H1 (cell line): ENCODE results near the gene UBR7. TPM values are rescaled to one million over a fixed set of nuclear protein-coding genes. Genes with fewer than 3 reads are reported as not detected.

ENCODE experiments used
- CHD2 ChIP-seq: IDR thresholded peaks from 2 replicates; pipeline ENCODE4 v1.6.1; 2012; ENCODE audit warnings: low read length, improper control_type of control experiment
- TAF7 ChIP-seq: optimal IDR thresholded peaks from 2 replicates; pipeline ENCODE3; 2011; ENCODE audit warnings: low read depth, mild to moderate bottlenecking, inconsistent platforms, low read length, moderate library complexity, borderline replicate concordance
- ZNF274 ChIP-seq: IDR thresholded peaks from 2 replicates; pipeline ENCODE4 v1.7.0; 2012; ENCODE audit warnings: low read length, borderline replicate concordance; ENCODE audit errors: extremely low read depth
- polyA plus RNA-seq, 7 experiments: library from polyadenylated mRNA; depleted of rRNA in 3 of 7; stranded (reverse) in 5 of 7; unstranded in 2 of 7; fragments of >200 nt in 5 of 7; fragments of 200-250 nt in 2 of 7; gene quantifications; 1 replicate in 5 of 7; 2 replicates in 1 of 7; 4 replicates in 1 of 7; pipeline versions ENCODE4 v1.2.1 to v1.2.3, GENCODE V29; 2011 to 2013; ENCODE audit warnings: missing spikeins in 2 of 7, mixed read lengths in 2 of 7
- total RNA-seq: library from RNA; stranded (reverse); fragmentation: NEBNext Ultra II Directional; extraction: Animal tissue kit (Norgen Biotek cat#: 25700); gene quantifications from 2 replicates; pipeline ENCODE4 v1.2.1, GENCODE V29; 2021

The UBR7 gene
- total and polyA plus RNA-seq, 2 of the 8 experiments (the other 6 are each of a cell fraction or from before 2014, with no cell fraction given), result 20.1 to 28.4 TPM

DNA sequence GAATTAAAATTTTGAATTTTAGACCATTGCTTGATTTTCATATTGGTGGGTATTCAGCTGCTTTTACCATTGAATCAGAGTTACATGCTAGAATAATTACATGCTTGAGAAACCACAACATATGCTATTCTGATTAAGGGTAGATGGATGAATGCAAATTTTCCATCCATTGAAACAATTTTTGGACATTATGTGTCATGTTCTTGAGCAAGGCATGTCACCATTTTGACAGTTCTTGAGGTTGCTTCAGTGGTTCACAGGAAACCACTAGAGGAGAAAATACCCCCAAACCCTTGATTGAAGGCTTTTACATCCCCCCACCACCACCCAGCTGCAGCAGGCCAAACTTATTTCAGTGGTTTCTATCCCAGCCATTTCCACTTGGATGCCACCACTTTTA is 13.5 kb downstream of the UBR7 start (continued):
- no peak for TF ChIP-seq CHD2
- TF ChIP-seq TAF7, result no peak
- no peak for TF ChIP-seq ZNF274
